HK-2 (cell line): Measurements from ENCODE around the gene PDP2.

Experiments used
- DNase-seq: peaks from one replicate; pipeline ENCODE4 v3.0.0-alpha.2; 2018; ENCODE audit not compliant: unreplicated experiment

Gene PDP2, protein sequence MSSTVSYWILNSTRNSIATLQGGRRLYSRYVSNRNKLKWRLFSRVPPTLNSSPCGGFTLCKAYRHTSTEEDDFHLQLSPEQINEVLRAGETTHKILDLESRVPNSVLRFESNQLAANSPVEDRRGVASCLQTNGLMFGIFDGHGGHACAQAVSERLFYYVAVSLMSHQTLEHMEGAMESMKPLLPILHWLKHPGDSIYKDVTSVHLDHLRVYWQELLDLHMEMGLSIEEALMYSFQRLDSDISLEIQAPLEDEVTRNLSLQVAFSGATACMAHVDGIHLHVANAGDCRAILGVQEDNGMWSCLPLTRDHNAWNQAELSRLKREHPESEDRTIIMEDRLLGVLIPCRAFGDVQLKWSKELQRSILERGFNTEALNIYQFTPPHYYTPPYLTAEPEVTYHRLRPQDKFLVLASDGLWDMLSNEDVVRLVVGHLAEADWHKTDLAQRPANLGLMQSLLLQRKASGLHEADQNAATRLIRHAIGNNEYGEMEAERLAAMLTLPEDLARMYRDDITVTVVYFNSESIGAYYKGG

DNA sequence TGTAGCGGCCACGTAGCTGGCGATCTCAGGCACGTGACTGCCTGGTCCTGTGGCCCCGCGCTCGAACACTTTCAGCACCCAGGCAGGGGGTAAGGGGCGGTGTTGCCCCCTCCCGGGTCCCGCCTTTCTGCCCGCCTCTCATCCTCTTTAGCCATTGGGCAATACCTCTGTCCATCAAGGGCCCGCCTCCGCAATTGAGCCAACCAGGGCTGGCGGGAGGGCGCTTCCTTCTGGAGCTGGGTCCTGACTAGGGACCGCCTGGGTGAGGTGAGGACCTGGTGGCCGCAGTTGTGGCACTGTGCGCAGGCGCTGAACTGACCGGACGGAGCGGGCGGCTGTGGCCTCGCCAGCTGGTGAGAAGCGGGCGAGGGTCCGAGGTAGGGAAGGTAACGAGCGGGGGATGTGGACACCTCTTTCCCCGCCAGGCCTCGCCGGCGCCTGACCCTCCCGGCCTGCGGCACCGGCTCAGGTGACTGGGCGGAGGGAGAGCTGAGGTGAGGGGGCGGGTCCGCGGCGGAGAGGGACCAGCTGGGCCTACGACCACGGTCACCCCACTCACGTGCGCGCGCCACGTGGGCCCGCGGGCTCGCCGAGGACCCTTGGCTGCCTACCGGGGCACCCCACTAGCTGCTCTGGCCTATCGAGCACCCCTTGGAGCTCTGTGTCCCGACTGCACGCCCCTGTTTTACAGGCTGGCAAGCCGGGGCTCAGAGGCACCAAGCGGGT, at the start of gene PDP2:
PDP2 (plus strand) TSS at position 228 of the 726 bp plus-strand sequence. CDS start 3,770 bp downstream, outside the sequence.
- peak; percentile 97 for DNase-seq

DNA sequence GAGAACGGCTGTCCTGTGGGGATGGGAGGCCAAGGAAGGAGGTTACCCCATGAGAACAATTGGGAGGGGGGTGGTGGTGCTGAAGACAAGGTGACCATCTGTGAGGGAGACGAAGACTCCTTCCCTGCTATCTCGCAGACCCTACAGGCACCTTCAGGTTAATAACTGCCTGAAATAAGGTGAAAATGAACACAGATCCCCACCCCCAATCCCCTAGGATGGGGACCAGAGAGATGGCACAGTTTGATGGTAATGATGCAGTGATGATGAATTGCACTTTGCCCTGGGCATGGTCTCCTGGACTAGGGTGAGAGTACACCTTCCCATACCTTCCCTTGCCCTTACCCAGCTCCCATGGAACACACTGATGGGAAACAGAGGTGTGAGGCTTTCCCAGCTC, 48.1 kb upstream of the PDP2 start:
- no peak for DNase-seq

DNA sequence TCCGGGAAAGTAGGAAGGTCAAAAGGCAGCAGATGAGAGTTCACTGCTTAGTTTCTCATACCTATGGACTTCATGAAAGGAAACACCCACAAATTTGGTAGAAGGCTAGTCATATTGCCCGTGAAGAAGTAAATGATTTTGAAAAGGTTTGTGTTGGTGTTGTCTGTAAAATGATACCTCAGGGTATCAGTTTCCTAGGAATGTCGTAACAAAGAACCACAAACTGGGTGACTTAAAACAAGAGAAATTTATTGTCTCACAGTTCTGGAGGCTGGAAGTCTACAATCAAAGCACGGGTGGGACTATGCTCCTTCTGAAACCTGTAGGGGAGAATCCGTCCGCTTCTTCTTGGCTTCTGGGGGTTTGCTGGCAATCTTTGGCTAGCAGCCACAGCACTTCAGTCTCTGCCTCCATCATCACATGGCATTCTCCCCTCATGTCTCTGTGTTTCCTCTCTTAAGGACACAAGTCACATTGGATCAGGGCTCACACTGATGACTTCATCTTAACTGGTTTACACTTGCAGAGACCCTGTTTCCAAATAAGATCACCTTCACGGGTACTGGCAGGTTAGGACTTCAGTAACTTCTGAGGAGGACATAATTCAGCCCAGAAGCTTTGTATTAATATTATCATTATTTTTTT, 47.5 kb upstream of the PDP2 start:
- no peak for DNase-seq

DNA sequence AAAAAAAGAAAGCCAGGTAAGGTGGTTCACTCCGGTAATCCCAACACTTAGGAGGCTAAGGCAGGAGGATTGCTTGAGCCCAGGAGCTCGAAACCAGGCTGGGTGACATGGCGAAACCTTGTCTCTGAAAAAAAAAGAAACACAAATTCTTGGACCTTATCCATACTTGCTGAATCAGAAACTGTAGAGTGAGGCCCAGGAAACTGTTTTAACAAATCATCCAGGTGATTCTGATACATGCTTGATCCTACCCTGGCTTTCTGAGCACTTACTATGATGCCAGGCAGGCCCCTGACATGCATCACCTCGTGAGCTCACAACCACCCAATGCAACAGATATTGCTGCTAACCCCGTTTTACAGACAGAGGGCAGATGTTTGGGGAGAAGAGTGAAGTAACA, 45.6 kb upstream of the PDP2 start:
- no peak for DNase-seq

DNA sequence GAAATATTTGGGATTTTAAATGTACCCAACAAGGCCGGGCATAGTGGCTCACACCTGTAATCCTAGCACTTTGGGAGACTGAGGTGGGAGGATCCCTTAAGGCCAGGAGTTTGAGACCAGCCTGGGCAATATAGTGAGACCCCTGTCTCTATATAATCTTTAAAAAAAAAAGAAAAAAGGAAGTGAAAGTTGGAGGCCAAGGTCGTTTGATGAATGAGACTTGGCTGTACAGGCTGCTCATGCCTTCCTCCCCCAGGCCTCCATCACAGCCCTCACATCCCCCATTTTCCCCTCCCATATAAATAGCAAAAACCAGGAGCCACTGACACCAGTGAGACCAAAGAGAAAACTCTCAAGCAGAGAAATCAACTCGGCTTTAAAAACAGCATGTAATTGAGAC, 39.4 kb upstream of the PDP2 start:
- DNase-seq: no peak

DNA sequence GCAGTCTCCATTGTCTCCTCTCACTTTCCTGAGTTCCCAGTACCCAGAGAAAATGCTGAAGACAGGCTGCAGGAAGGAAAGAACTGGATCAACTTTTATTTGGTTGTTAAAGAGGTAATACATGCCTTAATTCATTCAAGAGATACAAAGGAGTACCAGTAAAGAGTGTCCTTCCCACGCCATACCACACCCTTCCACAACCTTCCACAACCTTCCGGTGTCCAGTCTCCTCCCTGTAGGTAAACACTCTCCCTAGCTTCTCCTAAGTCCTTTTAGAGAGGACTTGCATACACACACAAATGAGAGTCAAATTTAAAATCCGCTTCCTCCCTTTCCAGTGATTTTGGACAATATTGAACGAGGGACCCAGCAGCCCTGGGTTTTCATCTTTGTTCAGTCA, 38.9 kb upstream of the PDP2 start:
- no peak for DNase-seq

DNA sequence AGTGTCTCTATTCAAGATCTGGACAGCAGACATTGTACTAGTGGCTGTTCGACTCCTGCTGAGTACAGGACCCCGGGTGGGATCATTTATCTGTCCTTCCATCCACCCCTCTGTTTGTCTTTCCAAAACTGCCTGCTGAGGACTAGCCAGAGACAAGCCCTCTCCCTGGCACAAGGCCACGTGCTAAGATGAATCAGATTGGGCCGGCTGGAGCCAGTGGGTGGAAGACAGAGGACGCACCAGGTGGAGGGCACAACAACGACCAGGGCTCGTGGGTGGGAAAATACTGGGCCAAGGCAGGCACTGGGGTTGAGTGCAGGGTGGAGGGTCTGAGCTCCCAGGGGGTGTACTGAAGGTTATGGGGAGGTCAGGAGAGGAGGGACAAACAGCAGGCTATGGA, 37.5 kb upstream of the PDP2 start:
- no peak for DNase-seq

DNA sequence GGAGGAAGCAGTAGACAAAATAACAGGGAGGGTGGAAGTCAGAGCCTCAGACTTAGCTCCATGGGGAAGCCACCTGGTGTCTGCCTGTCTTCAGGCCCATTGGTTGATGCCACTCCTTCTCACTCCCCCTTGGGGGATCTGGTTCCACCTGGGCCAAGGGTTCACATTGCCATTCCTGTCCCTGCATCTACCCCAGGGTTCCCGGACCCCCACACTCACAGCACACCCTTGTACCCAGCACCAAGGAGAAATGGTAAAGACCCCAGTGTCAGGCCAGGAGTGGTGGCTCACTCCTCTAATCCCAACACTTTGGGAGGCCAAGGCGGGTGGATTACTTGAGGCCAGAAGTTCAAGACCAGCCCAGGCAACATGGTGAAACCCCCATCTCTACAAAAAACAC, 37.1 kb upstream of the PDP2 start:
- DNase-seq: no peak

DNA sequence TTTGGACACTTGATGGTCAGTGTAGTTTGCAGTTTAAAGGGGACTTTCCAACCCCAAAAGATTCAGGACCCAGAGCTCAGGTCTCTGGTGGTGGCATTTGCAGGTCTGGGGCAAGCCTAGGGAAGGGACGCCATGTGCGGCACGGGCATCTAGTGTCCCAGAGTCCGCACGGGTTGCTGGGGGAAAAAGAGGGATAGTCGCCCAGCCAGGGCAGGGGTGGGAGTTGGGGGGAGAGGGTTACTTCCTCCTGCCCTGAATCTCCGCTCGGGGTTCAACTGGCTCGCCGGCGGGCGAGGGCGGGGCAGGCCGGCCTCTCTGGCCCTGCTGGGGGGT, 36.3 kb upstream of the PDP2 start:
- DNase-seq: no peak

DNA sequence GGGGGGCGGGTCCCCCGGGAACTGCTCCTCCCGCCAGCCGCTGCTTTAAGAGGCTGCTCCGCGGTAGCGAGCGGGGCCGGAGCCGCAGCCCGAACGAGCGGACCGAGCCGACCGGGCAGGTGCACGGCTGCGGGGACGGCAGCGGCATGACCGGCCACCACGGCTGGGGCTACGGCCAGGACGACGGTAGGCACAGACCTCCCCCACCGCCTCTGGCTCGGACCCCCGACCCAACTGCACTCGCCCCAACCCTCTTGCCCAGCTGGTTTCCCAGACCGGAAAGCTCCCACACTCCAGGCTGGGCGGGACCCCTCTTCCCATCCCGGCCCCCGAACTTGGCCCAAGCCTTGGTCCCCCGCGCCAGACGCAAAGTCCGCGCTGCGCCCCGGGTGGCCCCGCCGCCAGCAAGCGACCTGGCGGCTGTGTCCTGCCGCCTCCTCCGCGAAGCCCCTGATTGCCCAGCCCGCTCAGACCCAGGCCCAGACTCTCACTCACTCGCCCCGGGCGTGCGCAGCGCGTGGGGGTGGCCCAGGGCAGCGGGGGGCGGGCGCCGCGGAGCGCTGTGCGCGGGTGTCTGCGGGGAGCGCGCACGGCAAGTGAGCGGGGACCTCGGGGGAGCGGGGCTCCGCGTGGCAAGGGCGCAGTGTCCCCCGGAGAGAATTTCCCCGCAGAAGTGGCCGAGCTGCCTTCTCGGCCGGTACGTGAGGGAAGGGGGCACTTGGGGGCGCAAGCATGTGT, 35.8 kb upstream of the PDP2 start, which contains the start of gene CA7:
CA7 (plus strand) TSS at position 73 of the 738 bp plus-strand sequence; CDS start at position 147, 74 bp downstream.
- DNase-seq: no peak

DNA sequence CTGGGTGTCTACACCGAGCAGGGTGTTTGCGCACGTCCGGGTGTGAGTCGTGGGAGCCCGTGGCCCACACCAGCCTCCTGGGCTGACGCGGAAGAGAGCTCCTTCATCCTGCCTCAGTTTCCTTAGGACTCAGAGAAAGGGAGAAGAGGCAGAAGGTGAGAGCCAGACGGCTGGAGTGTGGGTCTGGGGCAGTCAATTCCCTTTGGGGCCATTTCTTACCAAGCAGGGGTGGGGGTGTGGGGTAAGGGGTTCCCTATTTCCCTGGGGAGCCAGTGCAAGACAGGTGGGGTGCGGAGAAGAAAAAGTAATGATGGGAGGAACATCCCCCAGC, 35.3 kb upstream of the PDP2 start:
- no peak for DNase-seq

DNA sequence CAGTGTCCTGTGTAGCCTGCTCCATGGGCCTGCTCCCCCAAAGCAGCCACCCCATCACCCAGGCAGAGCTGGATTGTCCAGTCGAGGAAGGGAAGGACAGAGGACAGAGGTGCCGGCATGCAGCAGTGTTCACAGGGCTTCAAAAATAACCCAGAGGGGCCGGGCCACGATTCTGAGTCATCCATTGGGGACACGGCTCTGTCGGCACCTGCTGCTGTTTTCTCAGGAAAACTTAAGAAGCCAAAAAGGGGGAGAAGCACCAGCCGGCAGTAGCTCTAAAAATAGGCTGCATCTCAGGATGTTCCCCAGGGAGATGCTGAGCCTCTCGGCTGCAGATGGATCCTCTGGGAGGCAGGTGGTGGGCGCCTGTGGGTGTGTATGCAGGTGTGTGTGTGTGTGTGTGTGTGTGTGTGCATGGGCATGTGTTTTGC, 34.5 kb upstream of the PDP2 start:
- no peak for DNase-seq

DNA sequence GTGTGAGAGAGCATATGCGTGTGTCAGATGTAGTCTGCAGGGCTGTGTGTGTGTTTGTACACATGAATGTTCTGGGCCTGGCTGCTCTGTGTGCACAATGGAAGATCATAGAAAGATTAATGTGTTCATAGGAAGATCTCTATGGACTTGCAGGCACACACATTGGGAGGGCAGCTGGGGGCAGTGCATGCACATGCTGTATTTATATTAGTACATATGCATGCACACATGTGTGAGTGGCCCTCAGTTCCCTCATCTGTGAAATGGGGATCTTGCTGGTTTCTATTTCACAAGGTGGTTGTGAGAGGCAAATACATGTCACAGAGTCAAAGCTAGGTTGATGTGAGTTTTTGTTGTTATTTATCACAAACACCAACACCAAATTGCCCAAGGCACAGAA, 34.0 kb upstream of the PDP2 start:
- DNase-seq: no peak

DNA sequence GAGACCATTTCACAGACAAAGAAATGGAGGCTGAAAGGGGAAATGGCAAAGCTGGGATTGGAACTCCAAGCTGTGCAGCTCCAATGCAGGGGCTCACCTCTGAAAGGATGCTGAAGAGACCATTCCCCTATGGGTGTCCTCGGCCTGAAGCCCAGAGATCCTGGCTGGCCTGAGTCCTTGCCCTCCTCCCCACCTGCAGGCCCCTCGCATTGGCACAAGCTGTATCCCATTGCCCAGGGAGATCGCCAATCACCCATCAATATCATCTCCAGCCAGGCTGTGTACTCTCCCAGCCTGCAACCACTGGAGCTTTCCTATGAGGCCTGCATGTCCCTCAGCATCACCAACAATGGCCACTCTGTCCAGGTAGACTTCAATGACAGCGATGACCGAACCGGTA, 33.5 kb upstream of the PDP2 start:
- DNase-seq: no peak

DNA sequence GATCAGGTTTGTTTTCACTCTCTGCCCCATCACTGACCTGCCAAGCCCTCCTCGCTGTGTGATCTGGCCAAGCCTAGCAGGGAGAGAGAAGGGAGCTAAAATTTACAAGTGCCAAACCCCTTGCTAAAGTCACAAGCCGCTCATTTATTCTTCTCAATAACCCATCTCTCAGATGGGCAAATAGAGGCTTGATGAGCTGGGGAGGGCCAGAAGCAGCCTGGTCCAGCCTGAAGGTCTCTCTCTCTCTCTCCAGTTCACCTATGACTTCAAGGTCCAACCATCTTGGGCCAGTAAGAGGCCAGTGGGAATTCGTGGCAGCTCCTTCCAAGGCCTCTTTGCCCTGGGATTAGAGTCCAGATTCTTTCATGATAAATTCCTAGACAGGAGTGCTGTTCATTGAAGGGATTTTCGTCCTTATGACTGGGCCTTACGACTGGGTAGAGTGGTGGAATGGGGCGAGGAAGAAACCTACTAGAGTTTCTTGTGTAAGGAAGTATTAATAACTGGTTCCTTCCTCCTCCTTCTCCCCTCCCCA, 32.7 kb upstream of the PDP2 start:
- DNase-seq: no peak

DNA sequence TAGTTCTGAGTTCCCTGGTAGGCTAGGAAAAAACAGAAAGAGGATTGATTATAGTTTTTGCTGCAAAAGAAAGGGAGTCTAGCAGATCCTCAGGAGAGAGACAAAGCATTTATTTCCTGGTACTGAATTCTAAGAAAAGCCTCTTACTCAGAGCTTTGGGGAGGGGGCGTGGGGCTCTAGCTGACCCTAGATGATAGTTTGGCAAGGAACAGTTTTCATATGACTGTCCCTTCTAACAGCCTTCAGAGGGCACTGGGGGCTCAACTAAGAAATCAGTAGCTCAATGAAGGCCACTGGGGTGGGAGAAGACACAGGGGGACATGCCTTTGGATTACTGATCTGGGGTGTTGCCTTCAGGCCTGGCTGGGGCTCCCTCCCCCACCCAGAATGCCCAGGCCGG, 32.1 kb upstream of the PDP2 start:
- DNase-seq: no peak

DNA sequence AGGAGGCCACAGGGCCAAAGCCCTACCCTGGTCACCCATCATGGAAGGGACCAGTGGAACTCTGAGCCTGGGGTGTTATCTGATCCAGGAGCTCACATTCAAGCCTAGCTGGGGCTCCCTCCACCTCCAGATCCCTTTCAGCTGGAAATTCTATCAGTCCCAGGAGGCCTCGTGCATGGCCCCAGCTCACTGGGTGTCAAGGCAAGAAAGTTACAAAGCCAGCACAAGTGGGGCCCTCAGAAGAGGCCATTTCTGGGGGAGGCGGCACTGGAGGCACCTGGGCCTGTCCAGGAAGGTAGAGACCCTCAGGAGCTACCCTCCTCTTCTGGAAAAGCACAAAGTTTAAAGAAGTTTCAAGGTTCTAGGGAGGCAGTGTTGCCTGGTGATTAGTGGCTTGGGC, 31.3 kb upstream of the PDP2 start:
- DNase-seq: no peak

DNA sequence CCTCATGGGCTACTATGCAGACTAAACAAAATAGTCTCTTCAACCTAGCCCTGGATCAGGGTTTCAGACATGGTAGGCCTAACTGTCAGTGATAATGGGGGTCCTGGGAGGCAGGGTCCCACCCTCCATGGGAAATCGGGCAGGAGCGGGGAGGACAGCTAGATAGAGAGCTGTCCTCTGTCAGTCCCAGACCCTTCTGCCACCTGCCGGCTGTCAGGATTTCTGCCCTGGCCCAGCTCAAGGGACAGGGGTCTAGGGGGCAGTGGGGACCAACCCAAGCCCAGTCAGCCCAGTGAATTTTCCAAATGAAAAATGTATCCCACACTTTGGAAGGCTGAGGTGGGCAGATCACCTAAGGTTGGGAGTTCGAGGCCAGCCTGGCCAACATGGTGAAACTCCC, 30.8 kb upstream of the PDP2 start:
- DNase-seq: no peak

DNA sequence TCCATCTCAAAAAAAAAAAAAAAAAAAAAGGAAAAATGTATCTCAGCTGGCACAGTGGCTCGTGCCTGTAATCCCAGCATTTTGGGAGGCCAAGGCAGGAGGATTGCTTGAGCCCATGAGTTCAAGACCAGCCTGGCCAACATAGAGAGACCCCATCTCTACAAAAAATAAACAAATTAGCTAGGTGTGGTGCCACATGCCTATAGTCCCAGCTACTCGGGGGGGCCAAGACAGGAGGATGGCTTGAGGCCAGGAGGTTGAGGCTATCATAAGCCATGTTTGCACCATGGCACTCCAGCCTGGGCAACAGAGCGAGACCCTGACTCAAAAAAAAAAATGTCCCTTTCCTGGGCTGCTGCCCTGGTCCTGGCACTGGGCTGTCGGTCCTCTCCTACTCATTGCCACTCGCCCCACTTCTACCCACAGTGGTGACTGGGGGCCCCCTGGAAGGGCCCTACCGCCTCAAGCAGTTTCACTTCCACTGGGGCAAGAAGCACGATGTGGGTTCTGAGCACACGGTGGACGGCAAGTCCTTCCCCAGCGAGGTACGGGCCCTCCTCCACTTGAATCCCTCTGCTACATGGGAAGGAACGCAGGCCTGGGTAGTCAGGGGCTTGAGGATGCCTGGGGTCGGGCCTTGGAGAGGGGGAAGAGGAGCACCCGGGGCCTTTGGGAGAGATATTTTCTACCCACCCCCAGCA, 30.1 kb upstream of the PDP2 start:
- no peak for DNase-seq

DNA sequence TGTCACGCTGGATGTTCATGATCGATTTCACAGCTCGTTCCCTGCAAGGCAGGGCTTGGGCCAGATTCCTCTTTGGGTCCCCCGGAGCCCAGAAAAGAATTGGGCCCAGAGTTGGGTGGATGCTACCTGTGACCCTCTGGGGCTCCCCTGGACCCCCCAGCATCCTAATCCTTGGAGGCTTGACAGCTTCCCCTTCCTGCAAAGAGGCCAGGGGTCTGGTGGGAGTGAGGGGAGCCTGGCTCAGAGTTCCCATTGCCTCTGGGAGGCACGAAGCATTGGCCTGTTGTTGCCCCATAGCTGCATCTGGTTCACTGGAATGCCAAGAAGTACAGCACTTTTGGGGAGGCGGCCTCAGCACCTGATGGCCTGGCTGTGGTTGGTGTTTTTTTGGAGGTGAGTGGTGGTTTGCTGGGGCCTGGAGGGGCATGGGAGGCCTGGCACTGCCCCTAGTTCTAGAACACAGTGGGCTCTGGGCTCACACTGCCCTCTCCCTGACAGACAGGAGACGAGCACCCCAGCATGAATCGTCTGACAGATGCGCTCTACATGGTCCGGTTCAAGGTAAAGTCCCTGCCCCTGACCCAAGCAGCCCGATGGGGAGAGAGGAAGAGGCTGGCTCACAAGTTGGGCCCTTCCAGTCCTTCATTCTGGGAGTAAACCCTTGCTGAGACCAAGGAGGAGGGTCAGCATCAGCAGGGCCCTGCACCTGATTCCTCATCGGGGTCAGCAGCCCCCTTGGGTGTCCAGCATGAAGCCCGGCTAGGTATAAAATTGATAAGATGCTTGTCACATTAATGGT, 28.9 kb upstream of the PDP2 start:
- no peak for DNase-seq
